ENCODE measurements around the gene OR2S2. TPM values are rescaled to one million over a fixed set of nuclear protein-coding genes. Genes with fewer than 3 reads are reported as not detected.

OR2S2 gene
- total and polyA plus RNA-seq, 8 donors, result not detected

DNA sequence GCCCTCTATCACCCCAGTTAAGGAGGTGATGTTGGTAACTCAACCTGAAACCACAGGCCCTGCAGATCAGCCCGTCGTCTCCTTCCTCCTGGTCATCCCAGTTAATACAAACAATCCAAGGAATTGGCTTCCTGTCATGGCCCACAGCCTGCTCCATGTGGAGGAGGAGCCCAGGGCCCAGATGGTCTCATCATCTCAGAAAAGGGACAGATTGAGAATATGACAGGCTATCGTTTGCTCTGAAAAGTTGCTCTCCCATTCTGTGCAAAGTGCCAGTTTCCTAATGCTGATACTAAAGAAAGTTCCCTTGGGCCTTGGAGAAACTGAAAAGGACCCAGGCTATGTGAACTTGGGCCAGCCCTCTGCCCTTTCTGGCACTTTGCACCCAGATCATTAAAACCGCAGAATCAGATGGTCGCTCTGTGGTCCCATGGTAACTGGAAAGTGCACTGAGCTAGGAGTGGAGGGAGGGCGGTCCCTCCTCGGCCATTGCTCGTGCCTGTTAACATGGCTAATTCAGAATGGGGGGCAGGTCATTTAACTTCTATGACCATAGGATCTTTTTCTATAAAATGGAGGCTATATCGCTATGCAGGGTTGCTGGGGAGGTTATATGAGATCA is 49.3 kb downstream of the OR2S2 start:
- DNase-seq, result no peak
- intact Hi-C loops (cut with DNase I; ENCODE audit: low total_unique reads), result loop anchor here (5.0 kb wide), 1 partner anchor 39 kb away; no protein-coding TSS in a partner anchor
- H3K4me1 ChIP-seq, result peaks cover 66 to 92% (median 72%) of the 10 kb centered on the region in 4 donors
- no peak overlapping the region for H3K4me3 ChIP-seq
- H3K36me3 ChIP-seq, result no peaks in the 10 kb centered on the region
- H3K27ac ChIP-seq, result peak overlapping the region; percentile 73 to 94 (median 89)
- WGBS, 5 donors, result 56 to 82% (median 68%) methylated on average over 9 of the region's 9 CpGs
- TF ChIP-seq EP300 (IDR thresholded peaks at IDR 0.05), result no peak
- no peak for TF ChIP-seq POLR2A (IDR thresholded peaks at IDR 0.05)
- no peak for TF ChIP-seq POLR2AphosphoS5 (IDR thresholded peaks at IDR 0.05)
- TF ChIP-seq, protein P1, sequence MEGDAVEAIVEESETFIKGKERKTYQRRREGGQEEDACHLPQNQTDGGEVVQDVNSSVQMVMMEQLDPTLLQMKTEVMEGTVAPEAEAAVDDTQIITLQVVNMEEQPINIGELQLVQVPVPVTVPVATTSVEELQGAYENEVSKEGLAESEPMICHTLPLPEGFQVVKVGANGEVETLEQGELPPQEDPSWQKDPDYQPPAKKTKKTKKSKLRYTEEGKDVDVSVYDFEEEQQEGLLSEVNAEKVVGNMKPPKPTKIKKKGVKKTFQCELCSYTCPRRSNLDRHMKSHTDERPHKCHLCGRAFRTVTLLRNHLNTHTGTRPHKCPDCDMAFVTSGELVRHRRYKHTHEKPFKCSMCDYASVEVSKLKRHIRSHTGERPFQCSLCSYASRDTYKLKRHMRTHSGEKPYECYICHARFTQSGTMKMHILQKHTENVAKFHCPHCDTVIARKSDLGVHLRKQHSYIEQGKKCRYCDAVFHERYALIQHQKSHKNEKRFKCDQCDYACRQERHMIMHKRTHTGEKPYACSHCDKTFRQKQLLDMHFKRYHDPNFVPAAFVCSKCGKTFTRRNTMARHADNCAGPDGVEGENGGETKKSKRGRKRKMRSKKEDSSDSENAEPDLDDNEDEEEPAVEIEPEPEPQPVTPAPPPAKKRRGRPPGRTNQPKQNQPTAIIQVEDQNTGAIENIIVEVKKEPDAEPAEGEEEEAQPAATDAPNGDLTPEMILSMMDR (IDR thresholded peaks at IDR 0.05), result no peak
- no peaks in the 10 kb centered on the region for H3K9me3 ChIP-seq
- H3K27me3 ChIP-seq, result no peaks in the 10 kb centered on the region

DNA sequence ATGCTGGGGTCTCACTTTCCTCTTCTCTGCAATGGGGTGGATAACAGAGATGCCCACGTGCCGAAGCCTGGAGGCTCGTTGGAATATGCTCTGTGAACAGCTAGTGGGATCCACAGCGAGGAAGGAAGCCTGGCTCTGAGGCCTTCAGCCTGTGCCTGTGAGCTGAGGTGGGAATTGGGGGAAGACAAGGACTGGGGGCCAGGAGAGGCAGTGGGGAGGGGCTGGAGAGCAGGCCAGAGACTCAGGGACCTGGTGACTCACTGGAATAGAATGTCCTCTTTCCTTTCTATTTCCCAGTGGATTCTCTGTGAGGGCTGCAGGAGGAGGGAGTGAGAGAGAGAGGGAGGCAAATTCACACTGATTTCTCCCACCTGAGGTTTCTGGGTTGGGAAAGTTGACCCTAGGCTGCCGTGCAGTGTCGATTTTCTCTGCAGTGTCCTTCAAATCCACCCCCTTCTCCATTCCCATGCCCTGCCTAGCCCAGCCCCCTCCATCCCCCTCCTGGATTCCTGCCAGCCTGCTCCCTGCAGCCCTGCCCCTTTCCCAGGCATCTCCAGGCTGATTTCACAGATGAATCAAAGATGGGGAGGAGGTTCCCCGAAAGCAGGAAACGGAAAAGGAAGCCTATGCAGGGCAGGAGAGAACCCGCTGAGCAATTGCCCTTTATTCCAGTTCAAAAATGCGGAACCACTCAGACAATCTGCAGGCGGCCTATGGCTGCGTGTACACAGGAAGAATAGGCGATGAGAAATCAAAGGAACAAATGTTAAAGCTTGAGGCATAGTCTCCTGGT is 50.0 kb downstream of the OR2S2 start:
- intact Hi-C loops (cut with DNase I; ENCODE audit: low total_unique reads), result loop anchor here (5.0 kb wide), 1 partner anchor 39 kb away; no protein-coding TSS in a partner anchor
- Histone ChIP-seq H3K27me3 (no peaks in the 10 kb centered on the region), H3K4me1 (peaks cover 66 to 93% (median 72%) of the 10 kb centered on the region in 4 donors), H3K27ac (peak overlapping the region; percentile 73 to 94 (median 89)), H3K36me3 (no peaks in the 10 kb centered on the region), H3K9me3 (no peaks in the 10 kb centered on the region), H3K4me3 (peak overlapping the region in 2 of 4 donors; percentile 7 to 9)
- 30 to 43% (median 38%) methylated on average over 13 of the region's 13 CpGs for WGBS, 5 donors
- no peak for TF ChIP-seq EP300 (IDR thresholded peaks at IDR 0.05)
- peak; percentile 5 to 53 (median 38) for TF ChIP-seq POLR2AphosphoS5 (IDR thresholded peaks at IDR 0.05)
- DNase-seq, result peak; percentile 47 to 89

Other genes with a start within 250 kb of the OR2S2 start
- 100 to 1,000 TPM; 169 to 399 (median 223) TPM for gene TLN1, start 226.0 kb downstream of the OR2S2 start, total RNA-seq
- 100 to 1,000 TPM in 1 of 3 donors, 10 to 100 TPM in 2; 53.2 to 141 (median 70.2) TPM for gene TLN1, start 226.0 kb downstream of the OR2S2 start, polyA plus RNA-seq
- 10 to 100 TPM; 33.2 to 84.0 (median 79.1) TPM for gene CREB3, start 225.5 kb downstream of the OR2S2 start, total RNA-seq
- gene CREB3, start 225.5 kb downstream of the OR2S2 start, polyA plus RNA-seq, result 10 to 100 TPM; 29.4 to 40.5 (median 37.9) TPM
- gene GBA2, start 208.9 kb downstream of the OR2S2 start, total RNA-seq, result 100 to 1,000 TPM in 3 of 5 donors, 10 to 100 TPM in 2; 29.8 to 210 (median 145) TPM
- 10 to 100 TPM; 26.5 to 38.9 (median 32.5) TPM for gene GBA2, start 208.9 kb downstream of the OR2S2 start, polyA plus RNA-seq
- 10 to 100 TPM in 4 of 5 donors, 1 to 10 TPM in 1; 7.0 to 21.2 (median 14.7) TPM for gene RGP1, start 208.9 kb downstream of the OR2S2 start, total RNA-seq
- 10 to 100 TPM in 1 of 3 donors, 1 to 10 TPM in 2; 3.8 to 12.8 (median 7.2) TPM for gene RGP1, start 208.9 kb downstream of the OR2S2 start, polyA plus RNA-seq
- gene MSMP, start 203.9 kb downstream of the OR2S2 start, total RNA-seq, result not detected
- gene MSMP, start 203.9 kb downstream of the OR2S2 start, polyA plus RNA-seq, result under 1 TPM in 1 of 3 donors, not detected in 2; 0.35 TPM
- 10 to 100 TPM in 3 of 5 donors, 1 to 10 TPM in 2; 3.1 to 75.5 (median 14.5) TPM for gene NPR2, start 166.6 kb downstream of the OR2S2 start, total RNA-seq
- 10 to 100 TPM in 1 of 3 donors, 1 to 10 TPM in 2; 4.0 to 11.4 (median 7.0) TPM for gene NPR2, start 166.6 kb downstream of the OR2S2 start, polyA plus RNA-seq
- 1 to 10 TPM in 2 of 5 donors, not detected in 3; 1.7 to 2.7 TPM for gene SPAG8, start 145.9 kb downstream of the OR2S2 start, total RNA-seq
- gene SPAG8, start 145.9 kb downstream of the OR2S2 start, polyA plus RNA-seq, result 1 to 10 TPM in 1 of 3 donors, under 1 TPM in 2; 0.19 to 4.1 (median 0.98) TPM
- 10 to 100 TPM in 4 of 5 donors, 1 to 10 TPM in 1; 8.4 to 22.7 (median 17.9) TPM for gene HINT2, start 143.1 kb downstream of the OR2S2 start, total RNA-seq
- gene HINT2, start 143.1 kb downstream of the OR2S2 start, polyA plus RNA-seq, result 100 to 1,000 TPM in 2 of 3 donors, 10 to 100 TPM in 1; 98.1 to 131 (median 118) TPM
- gene FAM221B, start 129.4 kb downstream of the OR2S2 start, total RNA-seq, result not detected
- gene FAM221B, start 129.4 kb downstream of the OR2S2 start, polyA plus RNA-seq, result under 1 TPM in 1 of 3 donors, not detected in 2; 0.10 TPM
- gene TMEM8B, start 128.9 kb downstream of the OR2S2 start, total RNA-seq, result 10 to 100 TPM in 3 of 5 donors, 1 to 10 TPM in 2; 4.6 to 81.4 (median 11.6) TPM
- gene TMEM8B, start 128.9 kb downstream of the OR2S2 start, polyA plus RNA-seq, result 1 to 10 TPM; 7.0 to 9.2 (median 7.0) TPM
- not detected for gene OR13J1, start 87.8 kb downstream of the OR2S2 start, total RNA-seq
- not detected for gene OR13J1, start 87.8 kb downstream of the OR2S2 start, polyA plus RNA-seq
- gene HRCT1, start 52.0 kb downstream of the OR2S2 start, total RNA-seq, result 10 to 100 TPM in 1 of 5 donors, 1 to 10 TPM in 2, under 1 TPM in 1, not detected in 1; 0.92 to 28.7 (median 7.7) TPM
- gene HRCT1, start 52.0 kb downstream of the OR2S2 start, polyA plus RNA-seq, result 1 to 10 TPM in 1 of 3 donors, under 1 TPM in 1, not detected in 1; 0.50 to 4.3 TPM
- 1 to 10 TPM in 2 of 5 donors, not detected in 3; 1.2 to 2.4 TPM for gene SPAAR, start 48.7 kb downstream of the OR2S2 start, total RNA-seq
- under 1 TPM; 0.30 to 0.92 (median 0.68) TPM for gene SPAAR, start 48.7 kb downstream of the OR2S2 start, polyA plus RNA-seq
- 10 to 100 TPM in 3 of 5 donors, 1 to 10 TPM in 2; 4.3 to 19.3 (median 13.3) TPM for gene RECK, start 78.8 kb upstream of the OR2S2 start, total RNA-seq
- 1 to 10 TPM; 2.3 to 4.7 (median 2.3) TPM for gene RECK, start 78.8 kb upstream of the OR2S2 start, polyA plus RNA-seq
- gene GLIPR2, start 178.6 kb upstream of the OR2S2 start, total RNA-seq, result 10 to 100 TPM in 4 of 5 donors, 1 to 10 TPM in 1; 3.5 to 40.6 (median 33.5) TPM
- 10 to 100 TPM; 22.0 to 37.9 (median 32.1) TPM for gene GLIPR2, start 178.6 kb upstream of the OR2S2 start, polyA plus RNA-seq
- 1 to 10 TPM in 2 of 5 donors, under 1 TPM in 1, not detected in 2; 0.45 to 1.3 (median 1.2) TPM for gene CCIN, start 211.2 kb upstream of the OR2S2 start, total RNA-seq
- gene CCIN, start 211.2 kb upstream of the OR2S2 start, polyA plus RNA-seq, result under 1 TPM in 2 of 3 donors, not detected in 1; 0.08 to 0.31 TPM
- gene CLTA, start 232.8 kb upstream of the OR2S2 start, total RNA-seq, result 100 to 1,000 TPM in 3 of 5 donors, 10 to 100 TPM in 2; 25.1 to 890 (median 117) TPM
- gene CLTA, start 232.8 kb upstream of the OR2S2 start, polyA plus RNA-seq, result 100 to 1,000 TPM; 164 to 322 (median 196) TPM

Data from stomach (tissue), 9 donors.